Skin epidermis (tissue), 12 donors: ENCODE results near the gene EPHA7.

Experiments
- H3K27ac ChIP-seq, 21 experiments: fragments of 200-600 bp; sonication (generic) in 11 of 21; one replicate each; pipeline ENCODE4 v1.5.0; 2020; ENCODE audit warnings: mild to moderate bottlenecking in 3 of 21, inconsistent platforms in 2 of 21, moderate library complexity in 2 of 21
- H3K4me3 ChIP-seq, 7 experiments: fragments of 200-600 bp; sonication (generic) in 2 of 7; one replicate each; pipeline ENCODE4 v1.5.0; 2020; ENCODE audit warnings: inconsistent platforms in 2 of 7, mild to moderate bottlenecking in 2 of 7, moderate library complexity in 1 of 7

The EPHA7 gene

GRCh38 chr6:93272211-93272610 lies 147.1 kb downstream of the EPHA7 start:
- Histone ChIP-seq H3K4me3 (no peak overlapping the region), H3K27ac (no peak overlapping the region)

- Histone ChIP-seq H3K4me3 (no peak overlapping the region), H3K27ac (no peak overlapping the region)
Observed at GRCh38 chr6:93266116-93266817, 153.1 kb downstream of the EPHA7 start.

GRCh38 chr6:93260881-93261280 lies 158.5 kb downstream of the EPHA7 start:
- Histone ChIP-seq H3K27ac (no peak overlapping the region), H3K4me3 (no peak overlapping the region)

GRCh38 chr6:93259332-93259731 lies 160.0 kb downstream of the EPHA7 start:
- no peak overlapping the region for H3K4me3 ChIP-seq
- H3K27ac ChIP-seq, result no peak overlapping the region

GRCh38 chr6:93252930-93253329 lies 166.4 kb downstream of the EPHA7 start:
- no peak overlapping the region for H3K27ac ChIP-seq
- H3K4me3 ChIP-seq, result no peak overlapping the region

- H3K4me3 ChIP-seq, result no peak overlapping the region
- no peak overlapping the region for H3K27ac ChIP-seq
Observed at GRCh38 chr6:93248631-93249030, 170.7 kb downstream of the EPHA7 start.

- Histone ChIP-seq H3K4me3 (no peak overlapping the region), H3K27ac (no peak overlapping the region)
Observed at GRCh38 chr6:93243231-93243778, 176.1 kb downstream of the EPHA7 start.

- Histone ChIP-seq H3K4me3 (no peak overlapping the region), H3K27ac (no peak overlapping the region)
Observed at GRCh38 chr6:93242049-93242448, 177.3 kb downstream of the EPHA7 start.

GRCh38 chr6:93238632-93239031 lies 180.7 kb downstream of the EPHA7 start:
- Histone ChIP-seq H3K27ac (no peak overlapping the region), H3K4me3 (no peak overlapping the region)

GRCh38 chr6:93235775-93236174 lies 183.6 kb downstream of the EPHA7 start:
- Histone ChIP-seq H3K27ac (no peak overlapping the region), H3K4me3 (no peak overlapping the region)

GRCh38 chr6:93226822-93227221 lies 192.5 kb downstream of the EPHA7 start:
- no peak overlapping the region for H3K27ac ChIP-seq
- H3K4me3 ChIP-seq, result no peak overlapping the region

GRCh38 chr6:93222071-93222851 lies 197.1 kb downstream of the EPHA7 start:
- Histone ChIP-seq H3K27ac (no peak overlapping the region), H3K4me3 (no peak overlapping the region)

GRCh38 chr6:93219447-93219846 lies 199.9 kb downstream of the EPHA7 start:
- Histone ChIP-seq H3K27ac (no peak overlapping the region), H3K4me3 (no peak overlapping the region)

GRCh38 chr6:93218096-93218495 lies 201.3 kb downstream of the EPHA7 start:
- Histone ChIP-seq H3K4me3 (no peak overlapping the region), H3K27ac (no peak overlapping the region)

GRCh38 chr6:93213028-93213427 lies 206.3 kb downstream of the EPHA7 start:
- no peak overlapping the region for H3K4me3 ChIP-seq

GRCh38 chr6:93210908-93211307 lies 208.5 kb downstream of the EPHA7 start:
- H3K4me3 ChIP-seq, result no peak overlapping the region
- no peak overlapping the region for H3K27ac ChIP-seq

More at GRCh38 chr6:93213028-93213427, 206.3 kb downstream of the EPHA7 start:
- no peak overlapping the region for H3K27ac ChIP-seq

- H3K27ac ChIP-seq, result no peak overlapping the region
- H3K4me3 ChIP-seq, result no peak overlapping the region
Observed at GRCh38 chr6:93209358-93209757, 210.0 kb downstream of the EPHA7 start.

GRCh38 chr6:93196406-93196970 lies 222.9 kb downstream of the EPHA7 start:
- no peak overlapping the region for H3K4me3 ChIP-seq
- no peak overlapping the region for H3K27ac ChIP-seq

GRCh38 chr6:93194480-93194879 lies 224.9 kb downstream of the EPHA7 start:
- Histone ChIP-seq H3K4me3 (no peak overlapping the region), H3K27ac (no peak overlapping the region)

GRCh38 chr6:93193868-93194267 lies 225.5 kb downstream of the EPHA7 start:
- Histone ChIP-seq H3K27ac (no peak overlapping the region), H3K4me3 (no peak overlapping the region)
